Esophagus squamous epithelium (tissue), 4 donors: ENCODE data around the gene DOK6.

Source experiments
- POLR2A ChIP-seq, 4 donors: fragments of 450-650 bp; IDR thresholded peaks; one replicate each; pipeline ENCODE4 v1.6.1; 2017; ENCODE audit warnings: antibody characterized with exemption in 4 of 4, mild to moderate bottlenecking in 4 of 4, moderate library complexity in 3 of 4
- TF ChIP-seq, protein P1 (sequence below), 6 experiments: fragments of 450-650 bp in 4 of 6; fragments of 200-600 bp in 2 of 6; sonication (generic) in 2 of 6; IDR thresholded peaks; one replicate each; pipeline ENCODE4 v1.5.1; 2016 to 2019; ENCODE audit warnings: antibody characterized with exemption in 6 of 6, mild to moderate bottlenecking in 4 of 6, moderate library complexity in 4 of 6

- TF ChIP-seq, protein P1, sequence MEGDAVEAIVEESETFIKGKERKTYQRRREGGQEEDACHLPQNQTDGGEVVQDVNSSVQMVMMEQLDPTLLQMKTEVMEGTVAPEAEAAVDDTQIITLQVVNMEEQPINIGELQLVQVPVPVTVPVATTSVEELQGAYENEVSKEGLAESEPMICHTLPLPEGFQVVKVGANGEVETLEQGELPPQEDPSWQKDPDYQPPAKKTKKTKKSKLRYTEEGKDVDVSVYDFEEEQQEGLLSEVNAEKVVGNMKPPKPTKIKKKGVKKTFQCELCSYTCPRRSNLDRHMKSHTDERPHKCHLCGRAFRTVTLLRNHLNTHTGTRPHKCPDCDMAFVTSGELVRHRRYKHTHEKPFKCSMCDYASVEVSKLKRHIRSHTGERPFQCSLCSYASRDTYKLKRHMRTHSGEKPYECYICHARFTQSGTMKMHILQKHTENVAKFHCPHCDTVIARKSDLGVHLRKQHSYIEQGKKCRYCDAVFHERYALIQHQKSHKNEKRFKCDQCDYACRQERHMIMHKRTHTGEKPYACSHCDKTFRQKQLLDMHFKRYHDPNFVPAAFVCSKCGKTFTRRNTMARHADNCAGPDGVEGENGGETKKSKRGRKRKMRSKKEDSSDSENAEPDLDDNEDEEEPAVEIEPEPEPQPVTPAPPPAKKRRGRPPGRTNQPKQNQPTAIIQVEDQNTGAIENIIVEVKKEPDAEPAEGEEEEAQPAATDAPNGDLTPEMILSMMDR (IDR thresholded peaks at IDR 0.05), result no peak
- no peak for TF ChIP-seq POLR2A (IDR thresholded peaks at IDR 0.05)
Observed at GRCh38 chr18:69894467-69894866, 493.8 kb downstream of the DOK6 start.
